Muscle layer of duodenum (tissue), 2 donors: Measurements from ENCODE around the gene CFAP92.
"Not testable (repeated sequence)": the region's sequence is repeated elsewhere in the genome, so short reads cannot be mapped to it uniquely, and the experiment has no call there.

Experiments used
- H3K27ac ChIP-seq: one replicate; pipeline ENCODE4 v1.7.0; 2013; ENCODE audit warnings: mild to moderate bottlenecking, low read length
- H3K27me3 ChIP-seq: one replicate; pipeline ENCODE4 v1.7.0; 2013; ENCODE audit warnings: low read depth, mild to moderate bottlenecking, control low read depth, low read length
- H3K36me3 ChIP-seq, 2 donors: one replicate each; pipeline ENCODE4 v1.7.0; 2013; ENCODE audit warnings: low read length in 2 of 2, control low read depth in 1 of 2, mild to moderate bottlenecking in 1 of 2; ENCODE audit not compliant: insufficient read depth in 2 of 2, control insufficient read depth in 1 of 2
- H3K4me1 ChIP-seq, 2 donors: one replicate each; pipeline ENCODE4 v1.7.0; 2013; ENCODE audit warnings: low read length in 2 of 2, mild to moderate bottlenecking in 2 of 2, control low read depth in 1 of 2, moderate library complexity in 1 of 2; ENCODE audit not compliant: insufficient read depth in 2 of 2, control insufficient read depth in 1 of 2
- H3K4me3 ChIP-seq, 2 donors: one replicate each; pipeline ENCODE4 v1.7.0; 2013; ENCODE audit warnings: low read length in 2 of 2, low read depth in 1 of 2, mild to moderate bottlenecking in 1 of 2
- H3K9me3 ChIP-seq, 2 donors: one replicate each; pipeline ENCODE4 v1.7.0; 2013; ENCODE audit warnings: low read length in 2 of 2, control low read depth in 1 of 2, mild to moderate bottlenecking in 1 of 2; ENCODE audit not compliant: control insufficient read depth in 1 of 2
- donor health status: healthy.

CFAP92 gene

GRCh38 chr3:128864849-128865804, 128.7 kb downstream of the CFAP92 start:
- H3K4me3 ChIP-seq: not testable (repeated sequence)

GRCh38 chr3:128864351-128864811, 129.5 kb downstream of the CFAP92 start:
- H3K4me1 ChIP-seq: peaks cover 0 to 10% of the 10 kb centered on the region in 2 donors
- no peaks in the 10 kb centered on the region for H3K27me3 ChIP-seq
- H3K27ac ChIP-seq: no peak overlapping the region
- H3K4me3 ChIP-seq: no peak overlapping the region
- peaks cover 0 to 3% of the 10 kb centered on the region in 2 donors for H3K36me3 ChIP-seq
- peaks cover 10 to 12% of the 10 kb centered on the region in 2 donors for H3K9me3 ChIP-seq

More at GRCh38 chr3:128864849-128865804, 128.7 kb downstream of the CFAP92 start:
- H3K27me3 ChIP-seq, H3K36me3 ChIP-seq, H3K27ac ChIP-seq, H3K4me1 ChIP-seq, H3K9me3 ChIP-seq: not testable (repeated sequence)

GRCh38 chr3:128863560-128863959, 130.3 kb downstream of the CFAP92 start:
- Histone ChIP-seq H3K9me3 (peaks cover 17 to 19% of the 10 kb centered on the region in 2 donors), H3K36me3 (peaks cover 0 to 3% of the 10 kb centered on the region in 2 donors), H3K4me1 (peaks cover 0 to 10% of the 10 kb centered on the region in 2 donors)

GRCh38 chr3:128861491-128861890, 132.4 kb downstream of the CFAP92 start:
- Histone ChIP-seq H3K27me3 (no peaks in the 10 kb centered on the region), H3K4me1 (peaks cover 0 to 10% of the 10 kb centered on the region in 2 donors), H3K9me3 (peaks cover 17 to 20% of the 10 kb centered on the region in 2 donors), H3K27ac (no peak overlapping the region), H3K36me3 (peaks cover 0 to 3% of the 10 kb centered on the region in 2 donors), H3K4me3 (no peak overlapping the region)

More at GRCh38 chr3:128863560-128863959, 130.3 kb downstream of the CFAP92 start:
- no peak overlapping the region for H3K4me3 ChIP-seq
- H3K27ac ChIP-seq: no peak overlapping the region
- H3K27me3 ChIP-seq: no peaks in the 10 kb centered on the region
